CD4-positive, CD25-positive, alpha-beta regulatory T cell (primary cell): ENCODE results near the gene ZNF217. TPM values are rescaled to one million over a fixed set of nuclear protein-coding genes. Genes with fewer than 3 reads are reported as not detected.
A peak's percentile ranks its signal among the peaks of the same experiment; 100 is the strongest.
"Not testable (repeated sequence)": the region's sequence is repeated elsewhere in the genome, so short reads cannot be mapped to it uniquely, and the experiment has no call there.

Experiments used
- ATAC-seq, 2 donors: fragments of 150-1000 bp; cut with Tn5 transposase; one replicate each; pipeline ENCODE4 v1.10.0; 2021; ENCODE audit warnings: low read depth in 2 of 2, moderate number of reproducible peaks in 2 of 2, moderate library complexity in 1 of 2
- DNase-seq, 3 donors: peaks; one replicate each; pipeline versions ENCODE4 v3.0.0 to v3.0.0-alpha.2; 2012 to 2022; ENCODE audit warnings: mixed read lengths in 1 of 3
- H3K27ac ChIP-seq: one replicate; pipeline ENCODE4 v1.7.0; 2013; ENCODE audit warnings: mild to moderate bottlenecking, low read length; ENCODE audit not compliant: insufficient read depth, poor library complexity, severe bottlenecking
- H3K27me3 ChIP-seq: one replicate; pipeline ENCODE4 v1.7.0; 2013; ENCODE audit warnings: low read length; ENCODE audit not compliant: control insufficient read depth, insufficient read depth
- H3K36me3 ChIP-seq: one replicate; pipeline ENCODE4 v1.7.0; 2013; ENCODE audit warnings: mild to moderate bottlenecking, low read length, moderate library complexity; ENCODE audit not compliant: control insufficient read depth, insufficient read depth
- H3K4me1 ChIP-seq: 2 replicates; pipeline ENCODE4 v1.7.0; 2013; ENCODE audit warnings: mild to moderate bottlenecking, low read length; ENCODE audit not compliant: insufficient read depth, control insufficient read depth, poor library complexity, severe bottlenecking
- H3K4me3 ChIP-seq: one replicate; pipeline ENCODE4 v1.7.0; 2013; ENCODE audit warnings: low read depth, mild to moderate bottlenecking, low read length, moderate library complexity
- H3K9me3 ChIP-seq, 2 experiments: 1 replicate in 1 of 2; 2 replicates in 1 of 2; pipeline ENCODE4 v1.7.0; 2013; ENCODE audit warnings: low read length in 2 of 2, mild to moderate bottlenecking in 1 of 2, moderate library complexity in 1 of 2; ENCODE audit not compliant: control insufficient read depth in 2 of 2
- H3K27ac Mint-ChIP-seq, 3 donors: one replicate each; pipeline ENCODE4 v1.8.0; 2020 to 2022; ENCODE audit warnings: mild to moderate bottlenecking in 3 of 3, mixed read lengths in 3 of 3, moderate library complexity in 2 of 3
- H3K27me3 Mint-ChIP-seq: one replicate; pipeline ENCODE4 v1.8.0; 2022; ENCODE audit warnings: mild to moderate bottlenecking, mixed read lengths
- H3K36me3 Mint-ChIP-seq: one replicate; pipeline ENCODE4 v1.8.0; 2020; ENCODE audit warnings: mixed read lengths
- H3K4me1 Mint-ChIP-seq, 4 donors: one replicate each; pipeline ENCODE4 v1.8.0; 2020 to 2022; ENCODE audit warnings: mixed read lengths in 4 of 4, mild to moderate bottlenecking in 1 of 4
- H3K4me3 Mint-ChIP-seq, 4 donors: one replicate each; pipeline ENCODE4 v1.8.0; 2020 to 2022; ENCODE audit warnings: mild to moderate bottlenecking in 4 of 4, mixed read lengths in 4 of 4, moderate library complexity in 3 of 4
- H3K9me3 Mint-ChIP-seq, 7 donors: one replicate each; pipeline ENCODE4 v1.8.0; 2020 to 2022; ENCODE audit warnings: mixed read lengths in 7 of 7, mild to moderate bottlenecking in 3 of 7, moderate library complexity in 2 of 7
- polyA plus RNA-seq, 4 donors: library from polyadenylated mRNA; unstranded; fragments of 300-500 nt; fragmentation: Illumina TruSeq; gene quantifications; one replicate each; pipeline ENCODE4 v1.2.3, GENCODE V29; 2021
- total RNA-seq: library from RNA; stranded (reverse); gene quantifications from one replicate; pipeline ENCODE4 v1.2.3, GENCODE V29; 2022

Gene ZNF217
- total and polyA plus RNA-seq, 5 donors from 2014 or later: 15.6 to 70.9 (median 18.4) TPM

DNA sequence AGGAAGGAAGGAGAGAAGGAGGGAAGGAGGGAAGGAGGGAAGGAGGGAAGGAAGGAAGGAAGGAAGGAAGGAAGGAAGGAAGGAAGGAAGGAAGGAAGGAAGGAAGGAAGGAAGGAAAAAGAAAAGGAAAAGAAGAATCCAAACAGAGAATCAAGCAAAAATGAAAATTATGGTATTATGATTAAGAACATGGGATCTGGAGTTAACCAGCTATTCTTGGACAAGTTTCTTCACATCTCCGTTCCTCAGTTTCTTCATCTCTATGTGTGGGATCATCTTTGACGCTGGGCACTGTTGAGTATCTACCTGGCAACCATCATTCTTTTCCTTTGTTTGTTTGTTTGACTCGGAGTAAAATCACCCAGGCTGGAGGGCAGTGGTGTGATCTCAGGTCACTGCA is 71.6 kb downstream of the ZNF217 start:
- Histone ChIP-seq H3K4me3 (no peak overlapping the region), H3K4me1 (no peaks in the 10 kb centered on the region), H3K27ac (no peak overlapping the region), H3K36me3 (no peaks in the 10 kb centered on the region), H3K9me3 (no peaks in the 10 kb centered on the region), H3K27me3 (no peaks in the 10 kb centered on the region)
- Mint-ChIP-seq H3K36me3 (no peaks in the 10 kb centered on the region), H3K27ac (no peak overlapping the region), H3K4me3 (no peak overlapping the region), H3K27me3 (peaks cover 5% of the 10 kb centered on the region), H3K9me3 (no peaks in the 10 kb centered on the region), H3K4me1 (no peaks in the 10 kb centered on the region)
- DNase-seq: no peak
- ATAC-seq: no peak

DNA sequence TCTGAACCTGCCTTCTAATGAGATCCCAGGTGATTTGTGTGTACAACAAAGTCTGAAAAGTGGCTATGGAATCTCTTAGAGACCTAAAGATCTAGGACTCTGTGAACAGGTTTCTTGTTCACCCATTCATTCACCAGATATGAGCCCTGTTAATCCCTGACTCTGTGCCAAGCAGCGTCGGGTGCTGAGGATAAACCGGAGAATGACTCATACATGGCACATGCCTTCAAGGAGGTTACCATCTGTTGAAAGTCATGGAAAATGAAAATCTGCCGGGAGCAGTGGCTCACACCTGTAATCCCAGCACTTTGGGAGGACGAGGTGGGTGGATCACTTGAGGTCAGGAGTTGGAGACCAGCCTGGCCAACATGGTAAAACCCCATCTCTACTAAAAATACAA is 72.2 kb downstream of the ZNF217 start:
- not testable (repeated sequence) for H3K4me1 Mint-ChIP-seq, H3K36me3 ChIP-seq, H3K27me3 ChIP-seq, H3K9me3 Mint-ChIP-seq, H3K9me3 ChIP-seq, H3K4me1 ChIP-seq, DNase-seq, ATAC-seq, H3K36me3 Mint-ChIP-seq, H3K4me3 Mint-ChIP-seq, H3K27ac ChIP-seq, H3K27me3 Mint-ChIP-seq, H3K4me3 ChIP-seq
- H3K27ac Mint-ChIP-seq: peak overlapping the region in 1 of 3 donors; percentile 65

DNA sequence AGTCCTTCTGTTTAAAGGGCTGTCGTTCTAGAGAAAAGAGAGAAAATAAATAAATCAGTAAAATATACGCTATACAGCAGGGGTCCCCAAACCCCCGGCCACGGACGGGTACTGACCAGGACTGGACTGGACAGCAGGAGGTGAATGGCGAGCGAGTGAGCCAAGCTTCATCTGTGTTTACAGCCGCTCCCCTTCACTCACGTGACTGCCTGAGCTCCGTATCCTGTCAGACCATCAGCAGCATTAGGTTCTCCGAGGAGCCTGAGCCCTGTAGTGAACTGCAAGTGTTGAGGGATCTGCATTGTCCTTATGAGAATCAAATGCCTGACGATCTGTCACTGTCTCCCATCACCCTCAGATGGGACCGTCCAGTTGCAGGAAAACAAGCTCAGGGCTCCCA is 76.5 kb downstream of the ZNF217 start:
- Histone ChIP-seq H3K4me3 (no peak overlapping the region), H3K9me3 (no peaks in the 10 kb centered on the region), H3K27me3 (no peaks in the 10 kb centered on the region), H3K4me1 (no peaks in the 10 kb centered on the region), H3K27ac (no peak overlapping the region), H3K36me3 (no peaks in the 10 kb centered on the region)
- H3K4me1 Mint-ChIP-seq: no peaks in the 10 kb centered on the region
- no peak overlapping the region for H3K27ac Mint-ChIP-seq
- ATAC-seq (no peak), DNase-seq (no peak)
- no peaks in the 10 kb centered on the region for H3K36me3 Mint-ChIP-seq
- H3K4me3 Mint-ChIP-seq: no peak overlapping the region
- peaks cover 5% of the 10 kb centered on the region for H3K27me3 Mint-ChIP-seq
- no peaks in the 10 kb centered on the region for H3K9me3 Mint-ChIP-seq
